Fibroblast of lung (primary cell): ENCODE data around the gene RPGRIP1. TPM values are rescaled to one million over a fixed set of nuclear protein-coding genes. Genes with fewer than 3 reads are reported as not detected.

ENCODE experiments used
- DNase-seq, 2 donors: peaks; one replicate each; pipeline versions ENCODE4 v3.0.0 to v3.0.0-alpha.2; 2010; ENCODE audit warnings: low read depth in 2 of 2
- H2AFZ ChIP-seq: 2 replicates; pipeline ENCODE4 v1.5.1; 2012; ENCODE audit warnings: low read length, control low read depth, inconsistent platforms
- H3K27ac ChIP-seq: 2 replicates; pipeline ENCODE4 v1.5.1; 2011; ENCODE audit warnings: low read length, control low read depth; ENCODE audit not compliant: insufficient read depth
- H3K27me3 ChIP-seq: 2 replicates; pipeline ENCODE4 v1.5.1; 2011; ENCODE audit warnings: mild to moderate bottlenecking, low read length; ENCODE audit not compliant: control insufficient read depth, insufficient read depth
- H3K36me3 ChIP-seq: 2 replicates; pipeline ENCODE4 v1.5.1; 2011; ENCODE audit warnings: low read length; ENCODE audit not compliant: control insufficient read depth, insufficient read depth
- H3K4me1 ChIP-seq: 2 replicates; pipeline ENCODE4 v1.5.1; 2011; ENCODE audit warnings: low read length; ENCODE audit not compliant: control insufficient read depth, insufficient read depth; ENCODE audit errors: extremely low read depth
- H3K4me2 ChIP-seq: 2 replicates; pipeline ENCODE4 v1.5.1; 2011; ENCODE audit warnings: low read length, control low read depth; ENCODE audit not compliant: insufficient read depth; ENCODE audit errors: extremely low read depth
- H3K4me3 ChIP-seq, 4 experiments: fragments of 200-600 bp in 1 of 4; sonication (generic) in 1 of 4; replicated peaks in 1 of 4; 2 replicates each; pipeline ENCODE4 v1.5.1; 2011 to 2016; ENCODE audit warnings: low read length in 4 of 4, low read depth in 3 of 4, mild to moderate bottlenecking in 3 of 4, control low read depth in 2 of 4, inconsistent platforms in 1 of 4, mixed read lengths in 1 of 4; ENCODE audit not compliant: insufficient read depth in 1 of 4; ENCODE audit errors: control extremely low read depth in 1 of 4
- H3K79me2 ChIP-seq: 2 replicates; pipeline ENCODE4 v1.5.1; 2012; ENCODE audit warnings: mild to moderate bottlenecking, low read length, inconsistent platforms; ENCODE audit not compliant: control insufficient read depth, insufficient read depth
- H3K9ac ChIP-seq: 2 replicates; pipeline ENCODE4 v1.5.1; 2011; ENCODE audit warnings: mild to moderate bottlenecking, low read length, control low read depth; ENCODE audit not compliant: insufficient read depth
- H3K9me3 ChIP-seq: 2 replicates; pipeline ENCODE4 v1.5.1; 2012; ENCODE audit warnings: low read depth, low read length; ENCODE audit not compliant: control insufficient read depth, insufficient read depth
- H4K20me1 ChIP-seq: 2 replicates; pipeline ENCODE4 v1.5.1; 2011; ENCODE audit warnings: low read length; ENCODE audit not compliant: control insufficient read depth, insufficient read depth; ENCODE audit errors: extremely low read depth
- EZH2 ChIP-seq: IDR thresholded peaks from 2 replicates; pipeline ENCODE4 v1.5.1; 2012; ENCODE audit warnings: low read length, control low read depth, mild to moderate bottlenecking; ENCODE audit errors: missing control alignments
- polyA minus RNA-seq: library from RNA; depleted of rRNA, polyadenylated mRNA; stranded (reverse); fragments of >200 nt; gene quantifications from 2 replicates; pipeline ENCODE4 v1.2.3, GENCODE V29; 2011; ENCODE audit warnings: low replicate concordance
- polyA plus RNA-seq, 2 donors: library from polyadenylated mRNA; depleted of rRNA in 1 of 2; stranded (reverse) in 1 of 2; unstranded in 1 of 2; fragments of >200 nt; gene quantifications; 2 replicates each; pipeline ENCODE4 v1.2.1, GENCODE V29; 2011 to 2012; ENCODE audit warnings: missing spikeins in 1 of 2
- total RNA-seq: library from RNA; depleted of rRNA; stranded (reverse); fragments of >200 nt; gene quantifications from 2 replicates; pipeline ENCODE4 v1.2.1, GENCODE V29; 2014
- TF ChIP-seq, protein P1 (sequence below), 2 donors: IDR thresholded peaks in 1 of 2; conservative IDR thresholded peaks in 1 of 2; 1 replicate in 1 of 2; 2 replicates in 1 of 2; pipeline ENCODE4 v1.5.1; 2011 to 2012; ENCODE audit warnings: low read length in 2 of 2, control low read depth in 1 of 2, inconsistent platforms in 1 of 2, low read depth in 1 of 2, mild to moderate bottlenecking in 1 of 2

RPGRIP1 gene
- total RNA-seq (under 0.01 TPM in 1 of 2 replicates, not detected in the other), polyA plus RNA-seq (0.32 TPM in 1 of 2 replicates, not detected in the other), polyA minus RNA-seq (not detected in 2 replicates)
- polyA plus RNA-seq (2012): not detected in 2 replicates

DNA sequence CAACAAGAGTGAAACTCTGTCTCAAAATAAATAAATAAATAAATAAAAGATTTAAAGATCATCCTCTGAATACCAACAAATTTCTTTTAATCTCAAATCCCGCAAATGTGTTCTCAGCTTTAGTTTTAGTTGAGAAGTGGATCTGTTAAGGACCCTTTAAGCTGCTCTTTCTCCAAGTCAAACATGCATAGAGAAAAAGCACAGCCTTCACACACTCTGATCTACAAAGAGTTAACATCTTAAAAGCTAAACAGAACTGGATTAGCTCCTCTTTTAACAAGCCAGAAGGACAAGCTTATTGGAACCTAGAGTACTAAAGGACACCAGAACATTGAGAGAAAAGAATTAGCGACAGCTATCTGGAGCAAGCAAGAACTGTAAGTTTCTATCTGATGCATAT lies at the start of gene RPGRIP1:
TSS of gene RPGRIP1 (plus strand) at position 301 of the 400 bp plus-strand sequence. CDS start 7,894 bp downstream, outside the sequence.
- H3K36me3 ChIP-seq: no peaks in the 10 kb centered on the region
- H4K20me1 ChIP-seq: no peaks in the 10 kb centered on the region
- no peaks in the 10 kb centered on the region for H3K27me3 ChIP-seq
- H3K9ac ChIP-seq: no peak within 1 kb of the TSS
- no peak for DNase-seq
- TF ChIP-seq, protein P1, sequence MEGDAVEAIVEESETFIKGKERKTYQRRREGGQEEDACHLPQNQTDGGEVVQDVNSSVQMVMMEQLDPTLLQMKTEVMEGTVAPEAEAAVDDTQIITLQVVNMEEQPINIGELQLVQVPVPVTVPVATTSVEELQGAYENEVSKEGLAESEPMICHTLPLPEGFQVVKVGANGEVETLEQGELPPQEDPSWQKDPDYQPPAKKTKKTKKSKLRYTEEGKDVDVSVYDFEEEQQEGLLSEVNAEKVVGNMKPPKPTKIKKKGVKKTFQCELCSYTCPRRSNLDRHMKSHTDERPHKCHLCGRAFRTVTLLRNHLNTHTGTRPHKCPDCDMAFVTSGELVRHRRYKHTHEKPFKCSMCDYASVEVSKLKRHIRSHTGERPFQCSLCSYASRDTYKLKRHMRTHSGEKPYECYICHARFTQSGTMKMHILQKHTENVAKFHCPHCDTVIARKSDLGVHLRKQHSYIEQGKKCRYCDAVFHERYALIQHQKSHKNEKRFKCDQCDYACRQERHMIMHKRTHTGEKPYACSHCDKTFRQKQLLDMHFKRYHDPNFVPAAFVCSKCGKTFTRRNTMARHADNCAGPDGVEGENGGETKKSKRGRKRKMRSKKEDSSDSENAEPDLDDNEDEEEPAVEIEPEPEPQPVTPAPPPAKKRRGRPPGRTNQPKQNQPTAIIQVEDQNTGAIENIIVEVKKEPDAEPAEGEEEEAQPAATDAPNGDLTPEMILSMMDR (conservative IDR thresholded peaks at IDR 0.05 in 1 of 2, IDR thresholded peaks at IDR 0.05 in 1 of 2; ENCODE audit: low read depth in 1 of 2, low read length in 2 of 2): no peak
- TF ChIP-seq EZH2: no peak
- no peaks in the 10 kb centered on the region for H3K4me1 ChIP-seq
- H3K4me2 ChIP-seq: no peak within 1 kb of the TSS
- H3K4me3 ChIP-seq: no peak within 1 kb of the TSS
- H3K9me3 ChIP-seq: no peaks in the 10 kb centered on the region
- H3K79me2 ChIP-seq: no peaks in the 10 kb centered on the region
- H3K27ac ChIP-seq: no peak within 1 kb of the TSS
- no peak within 1 kb of the TSS for H2AFZ ChIP-seq

DNA sequence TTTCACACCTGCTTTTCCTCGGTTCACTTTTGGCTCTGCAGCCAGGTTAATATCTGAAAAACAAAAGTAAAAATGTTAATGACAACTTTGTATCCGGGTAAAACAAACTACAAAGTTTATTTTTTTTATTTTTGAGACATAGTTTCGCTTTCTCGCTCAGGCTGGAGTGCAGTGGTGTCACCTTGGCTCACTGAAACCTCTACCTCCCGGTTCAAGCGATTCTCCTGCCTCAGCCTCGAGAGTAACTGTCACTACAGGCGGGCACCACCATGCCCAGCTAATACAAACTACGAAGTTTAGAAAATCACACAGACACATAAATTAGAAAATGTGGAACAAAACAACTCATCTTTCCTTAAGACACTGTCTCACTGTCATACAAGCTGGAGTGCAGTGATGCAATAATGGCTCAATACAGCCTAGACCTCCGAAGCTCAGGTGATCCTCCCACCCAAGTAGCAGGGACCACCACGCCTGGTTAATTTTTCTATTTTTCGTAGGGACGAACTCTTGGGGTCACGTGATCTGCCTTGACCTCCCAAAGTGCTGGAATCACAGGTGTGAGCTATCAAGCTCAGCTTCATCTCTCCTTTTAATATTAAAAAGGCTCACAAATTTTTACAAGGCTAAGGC lies 48.7 kb upstream of the RPGRIP1 start:
- no peaks in the 10 kb centered on the region for H3K4me1 ChIP-seq
- DNase-seq: no peak
- TF ChIP-seq, protein P1 (conservative IDR thresholded peaks at IDR 0.05 in 1 of 2, IDR thresholded peaks at IDR 0.05 in 1 of 2; ENCODE audit: low read depth in 1 of 2, low read length in 2 of 2): no peak
- TF ChIP-seq EZH2: no peak
- peaks cover 18% of the 10 kb centered on the region for H3K36me3 ChIP-seq
- H2AFZ ChIP-seq: no peak overlapping the region
- H3K9ac ChIP-seq: no peak overlapping the region
- H3K9me3 ChIP-seq: no peaks in the 10 kb centered on the region
- H3K79me2 ChIP-seq: peaks cover 96% of the 10 kb centered on the region
- H3K4me3 ChIP-seq: no peak overlapping the region
- H4K20me1 ChIP-seq: no peaks in the 10 kb centered on the region
- H3K27ac ChIP-seq: no peak overlapping the region
- no peaks in the 10 kb centered on the region for H3K27me3 ChIP-seq
- no peak overlapping the region for H3K4me2 ChIP-seq

DNA sequence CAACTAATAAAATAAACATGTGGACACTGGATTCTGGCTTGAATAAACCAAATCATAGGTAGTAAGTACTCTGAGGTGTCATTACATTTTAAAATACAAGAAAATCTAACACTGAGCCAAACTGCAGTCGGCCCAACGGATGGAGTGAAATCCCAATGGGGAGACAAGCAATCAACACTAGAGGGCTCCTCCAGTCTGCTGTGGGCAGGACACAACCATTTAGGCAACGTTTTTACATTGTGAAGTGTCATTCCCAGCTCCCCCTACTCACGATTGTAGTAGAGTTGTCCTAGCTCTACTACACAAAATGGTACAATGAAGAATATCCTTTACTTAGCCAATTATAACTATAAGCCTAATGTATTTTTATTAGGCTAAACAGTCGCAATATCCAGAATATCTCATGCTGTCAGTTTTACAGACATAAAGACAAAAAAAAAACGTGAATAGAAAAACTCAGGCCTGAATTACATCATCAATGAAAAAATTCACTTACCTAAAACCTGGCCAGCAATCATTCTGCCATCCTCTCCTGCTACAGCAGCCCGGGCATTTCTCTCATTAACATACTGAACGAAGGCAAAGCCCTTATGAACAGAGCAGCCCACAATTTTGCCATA lies 46.3 kb upstream of the RPGRIP1 start:
- peaks cover 18% of the 10 kb centered on the region for H3K36me3 ChIP-seq

More for the DNA sequence above, 46.3 kb upstream of the RPGRIP1 start:
- H3K27me3 ChIP-seq: no peaks in the 10 kb centered on the region
- no peak overlapping the region for H3K27ac ChIP-seq
- H3K79me2 ChIP-seq: peaks cover 96% of the 10 kb centered on the region
- no peaks in the 10 kb centered on the region for H3K4me1 ChIP-seq
- no peak overlapping the region for H3K4me3 ChIP-seq
- no peak overlapping the region for H2AFZ ChIP-seq
- H4K20me1 ChIP-seq: no peaks in the 10 kb centered on the region
- no peaks in the 10 kb centered on the region for H3K9me3 ChIP-seq
- H3K9ac ChIP-seq: no peak overlapping the region
- no peak overlapping the region for H3K4me2 ChIP-seq
- peak in 1 of 2 donors; percentile 18 for DNase-seq
- TF ChIP-seq, protein P1 (conservative IDR thresholded peaks at IDR 0.05 in 1 of 2, IDR thresholded peaks at IDR 0.05 in 1 of 2; ENCODE audit: low read depth in 1 of 2, low read length in 2 of 2): peak; percentile 34 to 38
- TF ChIP-seq EZH2: no peak
